NCI-H2107 treated with DMSO at 0.1 percent for 48 hours (cell line): Measurements from ENCODE around the gene ZNF862.
A peak's percentile ranks its signal among the peaks of the same experiment; 100 is the strongest.

ENCODE experiments used
- DNase-seq: peaks from one replicate; lab custom pipeline; 2025; ENCODE audit not compliant: unreplicated experiment; lab: John Stamatoyannopoulos, UW

Gene ZNF862

DNA sequence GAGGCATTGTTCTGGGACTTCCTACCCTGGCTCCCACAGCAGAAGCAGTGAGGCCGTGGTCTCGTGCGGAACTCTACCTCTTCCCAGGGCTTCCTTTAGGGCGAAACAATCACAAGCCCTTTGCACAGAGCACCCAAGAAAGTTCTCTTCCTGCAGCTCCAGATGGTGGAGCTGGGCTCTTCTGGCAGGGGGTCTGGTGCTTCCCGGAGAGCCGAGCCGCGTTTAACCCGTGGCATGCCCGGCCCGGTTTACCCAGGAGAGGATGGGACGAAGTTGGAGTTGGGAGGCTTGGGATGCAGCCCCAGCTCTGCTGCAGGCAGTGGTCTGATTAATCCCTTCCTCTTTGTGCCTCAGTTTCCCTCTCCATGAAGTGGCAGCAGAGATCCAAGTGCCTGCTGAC lies 26.6 kb downstream of the ZNF862 start:
- no peak for DNase-seq

- no peak for DNase-seq
These were observed 27.3 kb downstream of the ZNF862 start for GRCh38 chr7:149865437-149865836.

- DNase-seq, result no peak
These were observed 28.1 kb downstream of the ZNF862 start for GRCh38 chr7:149866139-149866778.

GRCh38 chr7:149866779-149867447 lies 28.7 kb downstream of the ZNF862 start:
- no peak for DNase-seq

- DNase-seq, result no peak
These were observed 29.8 kb downstream of the ZNF862 start for GRCh38 chr7:149867762-149868622.

DNA sequence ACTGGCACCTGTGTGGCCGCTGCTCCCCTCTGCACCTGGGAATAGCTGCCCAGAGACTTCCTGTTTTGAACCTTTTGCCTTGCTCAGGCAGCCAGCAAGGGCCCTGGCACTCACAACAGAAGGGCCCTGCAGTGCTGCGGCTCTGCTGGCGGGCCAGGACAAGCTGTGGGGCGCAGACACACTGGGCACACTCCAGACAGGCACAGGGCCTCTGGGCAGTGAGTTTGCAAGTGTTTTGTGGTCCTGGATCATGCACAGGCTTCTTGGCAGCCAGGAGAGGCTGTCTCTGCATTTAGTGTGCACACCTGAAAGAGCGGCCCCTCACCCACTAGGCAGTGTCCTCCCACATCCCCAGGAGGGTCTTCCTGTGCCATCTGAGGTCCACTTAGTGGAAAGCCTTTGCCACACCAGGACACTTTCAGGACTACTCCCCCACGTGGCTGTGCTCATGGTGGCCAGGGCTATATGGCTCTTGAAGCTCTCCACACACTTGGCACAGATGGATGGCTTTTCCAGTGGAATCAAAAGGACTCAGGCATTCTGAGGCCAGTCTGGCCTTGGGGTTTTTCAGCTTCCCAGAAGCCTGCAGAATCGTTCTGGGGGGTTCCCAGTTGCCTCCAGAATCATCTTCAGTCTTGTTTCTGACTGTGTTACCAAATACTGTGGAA lies 30.6 kb downstream of the ZNF862 start:
- DNase-seq, result no peak

DNA sequence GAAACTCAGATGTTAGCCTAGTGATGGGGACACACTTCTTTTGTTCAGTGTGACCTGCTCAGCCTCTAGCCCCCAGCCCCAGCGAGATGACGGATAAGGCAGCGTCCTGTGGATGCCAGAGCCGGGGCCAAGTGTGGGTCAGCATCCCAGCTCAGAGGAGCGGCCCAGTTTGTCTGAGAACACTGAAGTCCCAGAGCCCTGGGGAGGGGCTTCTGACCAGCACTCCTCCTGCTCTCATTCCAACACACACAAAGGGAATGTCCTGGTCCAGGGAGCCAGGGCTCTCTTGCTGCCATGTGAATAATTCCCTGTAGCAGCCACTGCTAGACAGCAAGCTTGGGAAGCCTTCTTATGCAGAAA lies 31.1 kb downstream of the ZNF862 start:
- DNase-seq, result no peak

GRCh38 chr7:149869867-149870266 lies 31.7 kb downstream of the ZNF862 start:
- DNase-seq, result no peak

DNA sequence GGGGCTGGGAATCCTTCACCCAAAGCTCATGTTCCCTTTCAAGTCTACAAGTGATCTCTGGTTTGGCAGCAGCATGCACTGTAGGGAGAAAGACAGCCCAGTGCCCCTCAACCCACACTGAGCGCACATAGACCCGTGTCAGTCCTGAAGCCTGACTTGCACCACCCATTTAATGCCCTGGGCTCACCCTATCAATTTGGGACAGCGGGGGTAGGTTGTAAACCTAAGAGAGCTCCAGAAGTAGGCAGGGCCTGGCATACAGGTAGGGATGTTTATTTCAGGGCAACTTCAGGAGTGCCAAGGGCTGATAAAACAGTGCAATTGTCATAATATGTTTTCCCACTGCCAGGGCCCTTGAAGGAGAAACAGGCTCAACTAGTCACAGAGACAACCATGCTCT lies 32.1 kb downstream of the ZNF862 start:
- DNase-seq, result no peak

- no peak for DNase-seq
These were observed 32.7 kb downstream of the ZNF862 start for GRCh38 chr7:149870701-149871483.

GRCh38 chr7:149871576-149871975 lies 33.4 kb downstream of the ZNF862 start:
- DNase-seq, result peak; percentile 20

- DNase-seq, result peak; percentile 64
These were observed 34.4 kb downstream of the ZNF862 start for GRCh38 chr7:149872419-149873073.

DNA sequence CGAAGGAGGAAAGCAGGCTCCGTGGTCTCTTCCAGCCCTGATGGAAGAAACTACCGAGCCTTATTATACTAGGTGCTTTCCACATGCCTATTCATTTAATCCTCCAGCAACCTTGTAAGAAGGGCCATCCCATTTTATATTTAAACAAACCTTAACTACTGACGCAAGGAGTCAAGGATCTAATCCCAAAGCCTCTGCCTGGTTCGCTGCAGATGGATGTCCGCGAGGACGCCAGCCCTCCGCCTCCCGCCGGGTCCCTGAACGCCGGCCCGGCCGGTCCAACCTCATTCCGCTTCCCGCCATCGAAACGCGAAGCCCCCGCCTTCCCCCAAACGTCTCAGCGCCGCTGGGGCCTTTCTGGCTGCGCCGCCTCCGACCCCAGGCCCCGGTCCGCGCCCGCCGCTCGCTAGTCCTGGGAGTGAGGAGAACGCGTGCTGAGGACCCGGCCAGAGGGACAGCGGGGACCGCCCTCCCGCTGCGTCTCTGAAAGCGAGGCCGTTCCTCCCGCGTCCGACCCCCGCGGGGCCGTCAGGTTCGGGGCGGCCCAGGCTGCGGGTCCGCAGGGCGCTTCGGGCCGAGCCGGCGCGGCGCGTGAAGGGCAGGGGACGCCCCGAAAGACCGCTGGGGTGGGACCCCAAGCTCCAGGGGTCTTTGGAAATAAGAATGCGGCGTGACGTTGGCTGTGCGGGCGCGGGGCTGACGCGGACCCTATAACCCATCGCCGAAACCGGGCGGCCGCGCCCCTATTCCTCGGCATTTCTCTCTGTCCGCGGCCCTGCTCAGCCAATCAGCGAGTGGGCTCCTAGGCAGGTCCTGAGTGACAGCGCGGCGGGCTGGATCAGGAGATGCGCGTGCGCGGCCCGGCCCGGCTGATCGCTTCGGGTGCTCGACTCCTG lies 35.1 kb downstream of the ZNF862 start, which contains the start of gene ATP6V0E2:
ATP6V0E2 (plus strand) TSS at position 896 of the 896 bp plus-strand sequence. CDS start 97 bp downstream, outside the sequence.
- peak; percentile 91 for DNase-seq

DNA sequence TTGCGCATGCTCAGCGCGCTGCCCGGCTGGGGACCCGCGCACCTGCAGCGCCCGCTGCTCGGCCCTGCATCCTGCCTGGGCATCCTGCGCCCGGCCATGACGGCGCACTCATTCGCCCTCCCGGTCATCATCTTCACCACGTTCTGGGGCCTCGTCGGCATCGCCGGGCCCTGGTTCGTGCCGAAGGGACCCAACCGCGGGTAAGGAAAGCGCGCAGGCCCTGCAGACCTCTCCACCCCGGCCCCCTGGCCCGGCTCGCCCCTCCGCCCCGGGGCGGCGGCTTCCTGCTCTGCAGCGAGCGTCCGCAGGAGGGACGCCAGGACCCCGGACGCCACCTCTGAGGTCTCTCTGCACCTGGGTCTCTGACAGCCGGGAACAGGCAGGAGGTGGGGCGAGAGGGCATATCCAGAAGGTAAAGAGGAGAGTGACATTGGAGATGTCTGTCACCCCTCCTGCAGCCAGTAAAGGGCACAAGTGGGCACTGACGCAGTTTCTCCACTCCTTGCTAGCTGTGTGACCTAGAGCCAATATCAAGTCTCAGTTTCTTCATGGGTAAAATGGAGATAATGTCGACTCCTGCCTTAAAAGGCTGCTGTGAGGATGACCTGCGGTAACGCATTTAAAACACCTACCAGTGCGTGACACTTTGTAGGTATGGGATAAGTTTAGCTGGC lies 35.9 kb downstream of the ZNF862 start:
- peak; percentile 15 for DNase-seq

DNA sequence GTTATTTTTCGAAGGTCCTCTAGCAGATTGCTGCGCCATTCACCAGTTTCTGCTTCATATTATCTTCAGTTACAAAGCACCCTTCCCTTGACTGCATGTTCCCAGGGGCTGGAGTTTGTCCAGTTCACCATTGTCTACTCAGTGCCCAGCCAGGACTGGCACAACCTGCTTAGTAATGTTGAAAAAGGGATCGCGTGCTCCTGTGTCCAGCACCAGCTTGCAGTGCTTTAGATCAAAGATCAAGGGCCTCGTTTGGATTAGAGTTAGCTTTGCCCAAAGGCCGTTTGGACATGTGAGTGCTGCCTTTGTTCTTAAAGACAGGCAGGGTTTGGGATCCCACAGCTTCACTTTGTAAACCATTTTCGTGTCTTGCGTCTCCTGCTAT lies 36.5 kb downstream of the ZNF862 start:
- no peak for DNase-seq

GRCh38 chr7:149875396-149875795 lies 37.2 kb downstream of the ZNF862 start:
- no peak for DNase-seq

- no peak for DNase-seq
These were observed 39.8 kb downstream of the ZNF862 start for GRCh38 chr7:149877890-149878522.

DNA sequence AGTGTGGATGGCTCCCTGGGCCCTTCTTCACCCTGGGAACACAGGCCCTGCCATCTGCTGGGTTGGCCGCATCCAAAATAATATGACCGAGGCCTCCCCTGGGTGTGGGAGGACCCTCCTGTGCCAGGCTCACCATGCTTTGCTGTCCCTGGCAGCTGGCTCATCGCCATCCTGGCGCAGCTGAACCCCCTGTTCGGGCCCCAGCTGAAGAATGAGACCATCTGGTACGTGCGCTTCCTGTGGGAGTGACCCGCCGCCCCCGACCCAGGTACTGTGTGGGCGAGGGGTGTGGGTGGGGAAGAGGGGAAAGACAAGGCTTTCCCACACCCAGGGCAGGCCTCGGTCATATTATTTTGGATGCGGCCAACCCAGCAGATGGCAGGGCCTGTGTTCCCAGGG lies 40.3 kb downstream of the ZNF862 start:
- DNase-seq, result no peak
